ENCODE measurements around the gene TUBA3E. TPM values are rescaled to one million over a fixed set of nuclear protein-coding genes. Genes with fewer than 3 reads are reported as not detected.
"Not testable (repeated sequence)": the region's sequence is repeated elsewhere in the genome, so short reads cannot be mapped to it uniquely, and the experiment has no call there.

Gene TUBA3E
- not detected in 2 replicates for total RNA-seq

DNA sequence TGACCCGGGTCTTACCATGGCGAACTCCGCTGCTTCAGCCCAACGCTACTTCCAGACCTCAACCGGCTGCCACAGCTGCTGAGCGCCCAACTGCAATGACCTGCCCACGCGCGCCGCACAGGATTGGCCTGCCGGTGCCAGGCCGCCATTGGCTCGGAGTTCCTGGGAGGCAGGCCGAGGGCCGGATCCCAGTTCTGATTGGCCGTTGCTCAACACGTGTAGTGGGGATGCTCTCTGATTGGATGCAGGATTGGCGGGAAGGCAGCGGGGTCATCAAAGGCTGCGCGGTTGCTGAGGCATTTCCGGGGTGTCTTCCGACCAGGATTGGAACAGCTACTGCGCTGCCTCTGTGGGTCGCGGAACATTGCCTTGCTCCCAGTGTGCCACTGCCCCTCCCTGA, at the start of gene TUBA3E:
Gene TUBA3E, minus strand, starts transcription at position 97 of the 400 bp plus-strand sequence. Its CDS starts 79 bp downstream, at position 18.
- intact Hi-C loops (cut with micrococcal nuclease) = no loop called here

DNA sequence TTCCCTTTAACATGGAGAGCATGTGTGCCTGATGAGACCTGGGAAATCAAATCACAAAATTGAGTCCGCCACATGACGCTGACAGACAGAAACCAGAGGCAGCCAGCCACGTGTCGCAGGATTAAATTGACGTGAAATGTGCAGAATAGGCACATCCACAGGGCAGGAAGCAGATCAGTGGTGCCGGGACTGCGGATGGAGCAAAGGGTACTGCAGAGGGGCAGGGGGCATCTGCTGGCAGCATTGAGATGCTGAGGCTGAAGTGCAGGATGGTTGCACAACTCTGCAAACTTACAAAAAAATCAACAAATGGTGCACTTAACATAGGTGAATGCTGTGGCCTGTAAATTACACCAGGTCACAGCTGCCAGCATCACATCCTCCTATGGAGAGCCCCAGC, 48.2 kb upstream of the TUBA3E start:
- intact Hi-C loops (cut with micrococcal nuclease) = no loop called here

DNA sequence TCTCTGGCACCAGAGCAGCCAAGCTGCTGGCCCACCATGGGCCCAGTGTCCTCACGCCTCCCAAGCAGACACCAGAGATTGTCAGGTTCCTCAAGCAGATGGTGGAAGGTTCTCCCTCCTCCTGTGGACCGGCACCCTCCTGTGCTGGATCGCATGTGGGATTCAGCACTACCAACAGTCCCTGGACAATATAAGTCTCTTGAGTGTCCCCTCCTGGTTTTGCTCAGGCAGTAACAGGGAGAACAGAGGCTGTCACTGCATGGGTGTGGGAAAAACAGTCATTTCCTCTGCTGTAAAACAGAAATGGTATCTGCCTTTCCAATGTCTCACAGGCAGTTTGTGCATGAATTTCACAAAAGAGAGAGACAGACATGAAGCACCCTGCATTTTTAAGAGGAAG, 47.7 kb upstream of the TUBA3E start:
- intact Hi-C loops (cut with micrococcal nuclease) = no loop called here

DNA sequence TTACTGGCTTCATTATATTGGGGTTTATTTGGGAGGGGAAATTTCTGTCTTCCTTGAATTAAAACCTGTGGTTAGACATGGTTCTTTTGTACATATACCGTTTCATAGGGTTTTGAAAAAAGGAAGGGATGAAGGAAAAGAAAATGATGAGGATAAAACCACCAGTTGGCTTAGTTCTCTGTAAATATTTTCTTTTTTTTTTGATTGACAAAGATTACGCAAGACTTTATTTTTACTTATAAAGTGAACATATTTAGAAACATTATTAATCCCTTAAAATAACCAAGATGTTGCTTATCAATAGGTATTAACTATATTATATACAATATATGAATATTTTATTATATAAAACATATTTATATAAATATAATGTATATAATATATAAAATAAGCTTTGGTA, 45.1 kb upstream of the TUBA3E start:
- intact Hi-C loops (cut with micrococcal nuclease) = no loop called here

DNA sequence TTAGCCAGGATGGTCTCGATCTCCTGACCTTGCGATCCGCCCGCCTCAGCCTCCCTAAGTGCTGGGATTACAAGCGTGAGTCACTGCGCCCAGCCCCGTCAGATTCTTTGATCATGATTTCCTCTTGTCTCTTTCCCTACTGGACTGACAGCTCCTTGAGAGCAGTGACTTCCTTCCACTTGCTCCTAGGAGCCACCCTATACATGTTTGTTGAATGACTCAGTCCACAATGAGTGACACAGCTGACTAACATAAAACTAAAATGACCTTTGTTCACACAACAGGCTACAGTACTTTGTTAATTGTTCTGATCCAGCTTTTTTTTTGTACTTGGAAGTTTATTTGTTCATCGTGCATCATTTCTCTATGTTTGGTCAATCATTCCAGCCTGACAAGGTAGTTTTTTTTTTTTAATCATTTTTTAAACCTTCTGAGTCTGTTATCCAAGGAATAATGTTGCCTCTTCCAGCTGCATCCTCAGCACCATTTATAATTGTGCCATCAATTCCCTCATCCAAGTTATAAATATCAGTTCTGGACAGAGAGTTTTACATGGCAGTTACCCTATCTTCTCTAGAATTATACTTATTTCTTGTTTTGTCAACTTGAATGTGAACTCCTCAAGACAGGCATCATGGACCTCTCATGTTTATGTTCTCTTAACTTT, 42.9 kb upstream of the TUBA3E start:
- intact Hi-C loops (cut with micrococcal nuclease) = no loop called here

DNA sequence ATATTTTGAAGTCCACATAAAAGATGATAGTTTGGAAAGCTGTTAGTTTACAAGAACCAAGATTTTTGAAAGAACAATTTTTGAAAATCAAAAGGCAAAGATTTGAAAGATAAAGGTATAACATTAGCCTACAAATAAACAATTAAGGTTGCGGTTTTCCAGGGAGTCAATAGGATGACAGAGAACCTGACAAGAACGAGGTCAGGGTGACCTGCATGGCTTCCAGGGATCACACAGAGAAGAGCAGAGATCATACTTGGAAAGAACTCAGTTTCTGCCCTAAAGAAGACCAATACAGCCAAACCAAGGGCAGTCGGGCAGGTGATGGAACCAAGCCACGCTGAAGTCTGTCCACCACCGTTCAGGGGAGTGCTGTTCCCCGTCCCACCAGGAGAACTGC, 41.3 kb upstream of the TUBA3E start:
- intact Hi-C loops (cut with micrococcal nuclease) = not testable (repeated sequence)

DNA sequence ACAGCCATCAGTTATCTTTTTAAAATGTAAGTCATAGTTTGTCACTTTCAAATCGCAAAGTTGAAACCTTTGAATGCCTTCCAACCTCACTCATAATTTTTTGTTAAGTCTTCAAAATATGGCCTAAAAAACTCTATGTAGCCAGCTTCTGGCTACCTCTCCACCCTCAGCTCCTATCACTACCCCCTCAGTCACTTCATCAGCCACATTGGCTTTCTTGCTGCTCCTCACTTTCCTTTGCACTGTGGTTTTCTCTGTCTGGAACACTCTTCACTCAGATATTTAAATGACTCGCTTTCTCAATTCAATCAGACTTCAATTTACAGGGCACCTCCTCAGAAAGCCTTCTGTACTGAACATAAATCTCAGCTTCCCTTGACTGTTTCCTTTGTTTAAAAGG, 34.8 kb upstream of the TUBA3E start:
- intact Hi-C loops (cut with micrococcal nuclease) = not testable (repeated sequence)

DNA sequence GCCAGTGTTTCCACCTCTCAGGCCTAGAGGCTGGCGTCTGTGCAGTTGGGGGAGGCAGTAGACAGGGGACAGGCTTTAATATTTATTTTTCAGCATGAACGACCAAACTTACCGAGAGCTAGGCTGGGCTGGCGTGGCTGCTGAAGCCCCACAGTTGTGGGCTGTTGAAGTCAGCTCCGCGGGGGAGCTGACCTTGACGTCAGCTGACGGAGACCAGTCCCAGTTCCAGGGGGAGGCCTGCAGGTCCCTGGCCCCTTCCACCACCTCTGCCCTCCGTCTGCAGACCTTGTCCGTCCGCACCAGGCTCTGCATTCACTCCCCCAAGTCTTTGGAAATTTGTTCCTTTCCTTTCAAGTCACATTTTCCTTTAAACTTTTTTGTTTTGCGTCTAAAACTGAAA, 33.4 kb upstream of the TUBA3E start:
- intact Hi-C loops (cut with micrococcal nuclease) = no loop called here

DNA sequence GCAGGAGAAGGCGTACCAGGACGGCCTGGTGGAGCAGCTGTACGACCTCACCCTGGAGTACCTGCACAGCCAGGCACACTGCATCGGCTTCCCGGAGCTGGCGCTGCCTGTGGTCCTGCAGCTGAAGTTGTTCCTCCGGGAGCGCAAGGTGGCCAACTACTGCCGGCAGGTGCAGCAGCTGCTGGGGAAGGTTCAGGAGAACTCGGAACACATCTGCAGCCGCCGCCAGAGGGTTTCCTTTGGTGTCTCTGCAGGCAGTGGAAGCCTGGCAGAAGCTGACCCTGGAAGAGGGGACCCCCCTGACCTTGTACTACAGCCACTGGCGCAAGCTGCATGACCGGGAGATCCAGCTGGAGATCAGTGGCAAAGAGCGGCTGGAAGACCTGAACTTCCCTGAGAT, 32.7 kb upstream of the TUBA3E start:
- intact Hi-C loops (cut with micrococcal nuclease) = not testable (repeated sequence)

DNA sequence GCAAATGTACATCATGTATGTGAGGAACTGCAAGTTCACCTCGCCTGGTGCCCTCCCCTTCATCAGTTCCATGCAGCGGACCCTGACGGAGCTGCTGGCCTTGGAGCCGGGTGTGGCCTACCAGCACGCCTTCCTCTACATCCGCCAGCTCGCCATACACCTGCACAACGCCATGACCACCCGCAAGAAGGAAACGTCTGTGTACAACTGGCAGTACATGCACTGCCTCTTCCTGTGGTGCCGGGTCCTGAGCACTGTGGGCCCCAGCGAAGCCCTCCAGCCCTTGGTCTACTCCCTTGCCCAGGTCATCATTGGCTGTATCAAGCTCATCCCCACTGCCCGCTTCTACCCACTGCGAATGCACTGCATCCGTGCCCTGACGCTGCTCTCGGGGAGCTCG, 32.1 kb upstream of the TUBA3E start:
- intact Hi-C loops (cut with micrococcal nuclease) = not testable (repeated sequence)

DNA sequence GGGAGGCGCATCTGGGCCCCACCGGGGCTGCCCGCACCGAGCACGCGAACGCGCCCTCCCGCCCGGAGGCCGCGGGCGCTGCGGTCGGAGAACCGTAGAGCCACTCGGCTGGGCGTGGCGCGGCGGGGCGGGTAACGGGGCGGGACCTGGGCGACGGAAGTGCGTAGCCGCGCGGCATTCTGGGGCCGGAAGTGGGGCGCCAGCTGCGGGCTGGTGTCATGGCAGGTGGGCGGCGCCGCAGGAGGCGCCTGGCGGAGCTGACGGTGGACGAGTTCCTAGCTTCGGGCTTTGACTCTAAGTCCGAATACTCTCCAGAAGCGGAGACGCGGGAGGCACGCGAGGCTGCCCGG, 30.9 kb upstream of the TUBA3E start:
- intact Hi-C loops (cut with micrococcal nuclease) = loop anchor here (1.0 to 2.0 kb wide), 2 partner anchors 46 to 113 kb away; partner anchors contain the start of genes IMP4 and MZT2B

DNA sequence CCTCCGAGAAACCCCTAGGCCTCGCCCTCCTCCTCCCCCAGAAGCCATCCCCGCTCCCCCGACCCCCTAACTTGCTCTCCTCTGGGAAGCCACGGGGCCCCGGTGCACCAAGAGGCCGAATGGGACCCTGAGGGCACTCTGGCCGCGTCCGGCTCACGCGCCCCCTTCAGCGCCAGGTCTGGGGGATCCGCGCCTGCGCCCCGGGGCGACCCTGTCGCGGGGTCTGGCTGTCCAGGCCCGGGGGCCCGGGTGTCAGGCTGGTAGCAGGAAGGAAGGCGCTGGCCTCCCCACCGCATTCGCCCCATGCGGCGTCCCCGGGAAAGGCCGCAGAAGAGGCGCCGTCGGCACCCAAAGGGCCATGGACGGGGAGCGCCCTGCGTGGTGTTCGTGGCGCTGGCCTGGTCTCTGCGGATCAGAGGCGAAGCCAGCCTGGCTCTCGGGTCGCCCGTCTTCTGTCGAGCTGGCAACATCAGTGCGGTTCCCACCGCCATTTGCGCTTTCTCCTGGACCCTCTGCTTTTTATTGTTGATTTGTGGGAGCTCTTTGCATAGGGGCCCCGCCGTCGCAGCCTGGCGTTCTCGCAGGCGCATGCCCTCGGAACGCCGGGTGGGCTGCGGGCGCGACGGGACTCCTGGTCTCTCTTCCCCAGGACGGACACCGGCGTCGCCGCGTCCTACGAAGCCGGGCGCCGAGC, 30.4 kb upstream of the TUBA3E start:
- intact Hi-C loops (cut with micrococcal nuclease) = loop anchor here (1.0 to 2.0 kb wide), 2 partner anchors 46 to 114 kb away; partner anchors contain the start of genes IMP4 and MZT2B

DNA sequence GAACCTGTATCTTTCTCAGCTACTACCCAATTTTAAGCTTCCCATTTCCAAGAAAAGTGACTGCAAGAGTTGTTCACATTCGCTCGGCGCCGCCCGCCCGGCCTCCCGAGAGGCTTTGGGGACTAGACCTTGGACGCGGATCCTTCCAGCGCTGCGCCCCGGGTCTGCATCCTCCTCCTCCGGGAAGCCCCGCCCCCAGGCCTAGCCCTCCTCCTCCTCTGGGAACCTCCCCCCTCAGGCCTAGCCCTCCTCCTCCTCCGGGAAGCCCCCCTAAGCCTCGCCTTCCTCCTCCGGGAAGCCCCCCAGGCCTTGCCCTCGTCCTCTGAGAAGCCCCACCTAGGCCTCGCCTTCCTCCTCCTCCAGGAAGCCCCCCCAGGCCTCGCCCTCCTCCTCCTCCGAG, 29.8 kb upstream of the TUBA3E start:
- intact Hi-C loops (cut with micrococcal nuclease) = loop anchor here (2.0 kb wide), 1 partner anchor 45 kb away; the partner anchor contains the start of gene MZT2B

DNA sequence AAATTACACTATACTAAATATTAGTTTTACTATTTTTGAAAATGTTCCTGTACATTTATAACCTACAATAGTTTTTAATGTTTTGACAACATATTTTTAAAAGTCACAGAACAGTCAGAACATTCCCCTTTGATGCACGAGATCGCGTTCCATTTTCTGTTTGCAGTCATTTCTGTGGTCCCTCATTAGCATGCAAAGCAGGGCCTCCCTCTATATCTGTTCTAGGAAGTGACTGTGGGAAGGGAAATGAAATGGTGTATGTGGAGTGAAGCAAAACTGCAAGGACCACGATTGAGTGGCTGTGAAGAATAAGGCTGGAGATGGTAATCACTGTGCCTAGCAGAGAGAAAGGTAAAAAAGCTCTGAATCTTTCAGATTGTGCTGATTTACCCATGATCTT, 24.3 kb upstream of the TUBA3E start:
- intact Hi-C loops (cut with micrococcal nuclease) = not testable (repeated sequence)

DNA sequence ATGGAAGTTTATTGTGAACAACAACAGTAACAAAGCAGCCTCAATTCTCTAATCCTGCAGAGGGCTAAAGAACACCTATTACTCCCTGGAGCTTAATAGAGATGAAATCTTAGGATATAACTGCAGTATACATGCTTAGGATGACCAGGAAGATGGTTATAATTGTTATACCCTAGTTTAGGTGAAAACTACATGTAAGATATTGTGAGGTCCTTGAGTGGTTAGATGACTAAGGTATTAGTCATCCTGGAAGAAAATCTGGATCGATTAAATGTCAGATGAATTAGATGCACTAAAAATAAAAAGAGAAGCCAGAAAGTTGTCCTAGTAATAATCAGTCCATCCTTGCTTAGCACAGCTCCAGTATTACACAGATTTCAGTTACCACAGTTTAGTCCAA, 22.3 kb upstream of the TUBA3E start:
- intact Hi-C loops (cut with micrococcal nuclease) = not testable (repeated sequence)

DNA sequence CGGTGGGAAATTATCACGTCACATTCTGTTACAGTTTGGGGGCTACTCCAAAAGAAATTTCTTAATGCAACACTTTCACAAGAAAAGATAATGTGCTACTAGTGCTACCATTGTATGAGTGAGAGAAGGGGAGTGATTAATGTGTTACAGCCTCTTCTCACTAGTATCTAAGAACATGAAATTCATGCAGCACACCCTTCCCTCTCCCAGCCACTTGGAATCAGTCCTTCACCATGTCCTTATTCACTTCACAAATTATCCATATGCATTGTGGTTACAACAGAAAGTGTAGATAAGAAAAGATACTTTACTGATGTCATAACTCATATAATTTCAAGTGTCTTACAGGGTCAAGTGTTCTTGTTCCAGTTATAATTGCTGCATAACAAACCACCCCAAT, 20.9 kb upstream of the TUBA3E start:
- intact Hi-C loops (cut with micrococcal nuclease) = not testable (repeated sequence)

DNA sequence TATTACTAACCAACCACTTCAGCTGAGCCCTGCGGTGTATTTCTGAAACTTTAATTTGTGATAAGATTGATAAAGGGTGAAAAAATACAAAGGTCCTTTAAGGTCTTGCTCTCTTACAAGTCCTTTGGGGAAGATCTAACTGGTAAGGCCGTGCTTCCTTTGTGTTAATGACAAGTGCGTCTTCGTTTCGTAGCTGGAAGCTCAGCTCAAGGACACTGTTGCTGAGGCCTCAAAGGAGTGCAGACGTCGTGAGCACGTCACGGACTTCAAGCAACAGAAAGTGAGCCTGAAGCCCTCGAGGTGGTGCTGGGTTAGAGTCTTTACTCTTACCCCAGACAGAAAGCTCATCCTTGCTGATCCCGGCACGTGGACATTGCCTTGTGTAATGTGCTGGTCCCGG, 8.8 kb upstream of the TUBA3E start:
- intact Hi-C loops (cut with micrococcal nuclease) = not testable (repeated sequence)

DNA sequence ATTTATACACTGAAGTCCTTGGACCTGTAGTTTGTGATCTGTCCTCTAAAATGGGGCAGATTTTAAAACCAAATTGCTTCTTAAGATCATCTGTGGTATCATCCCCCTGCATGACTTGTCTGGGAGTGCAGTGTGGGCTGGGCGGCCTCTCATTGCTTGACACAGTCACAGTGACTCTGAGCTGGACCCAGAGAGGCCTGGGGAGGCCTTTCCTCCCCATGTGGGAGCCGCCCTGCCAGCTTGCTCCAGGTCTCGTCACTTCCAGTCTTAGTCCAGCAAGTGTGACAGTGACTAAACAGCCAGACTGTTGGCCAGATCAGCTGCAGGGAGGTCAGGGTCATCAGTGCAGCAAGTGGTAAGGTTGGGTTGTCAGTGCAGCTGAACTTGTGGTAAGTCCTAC, 4.9 kb upstream of the TUBA3E start:
- intact Hi-C loops (cut with micrococcal nuclease) = not testable (repeated sequence)

DNA sequence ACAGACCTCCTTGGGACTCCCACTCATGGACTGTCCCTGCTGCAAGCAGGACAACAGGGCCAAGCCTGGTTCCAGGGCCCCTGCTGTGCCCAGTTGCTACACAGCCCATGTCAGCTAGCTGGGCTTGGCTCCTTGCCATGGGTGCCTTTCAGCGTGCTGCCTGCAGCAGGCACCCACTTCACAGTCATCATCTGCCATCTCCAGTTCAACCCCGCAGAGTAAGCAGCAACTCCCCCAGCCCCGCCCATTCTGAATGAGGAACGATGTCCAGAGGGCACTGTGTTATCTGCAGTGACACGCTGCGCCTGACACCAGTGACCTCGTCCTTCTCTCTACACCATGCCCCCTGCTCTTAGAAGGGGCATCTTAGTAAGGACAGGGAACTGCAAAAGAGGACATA, 4.3 kb upstream of the TUBA3E start:
- intact Hi-C loops (cut with micrococcal nuclease) = not testable (repeated sequence)

DNA sequence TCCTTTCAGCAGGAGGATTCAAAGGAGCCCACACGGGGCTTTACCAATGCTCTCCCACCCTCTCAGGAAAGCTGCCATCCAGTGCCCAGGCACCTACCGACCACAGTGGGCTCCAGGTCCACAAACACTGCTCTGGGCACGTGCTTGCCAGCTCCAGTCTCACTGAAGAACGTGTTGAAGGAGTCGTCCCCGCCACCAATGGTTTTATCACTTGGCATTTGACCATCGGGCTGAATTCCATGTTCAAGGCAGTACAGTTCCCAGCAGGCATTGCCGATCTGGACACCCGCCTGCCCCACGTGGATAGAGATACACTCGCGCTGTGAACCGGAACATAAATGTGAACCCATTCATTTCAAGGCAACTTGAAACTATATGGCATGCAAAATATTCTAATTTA, 2.2 kb downstream of the TUBA3E start:
- intact Hi-C loops (cut with micrococcal nuclease) = not testable (repeated sequence)

DNA sequence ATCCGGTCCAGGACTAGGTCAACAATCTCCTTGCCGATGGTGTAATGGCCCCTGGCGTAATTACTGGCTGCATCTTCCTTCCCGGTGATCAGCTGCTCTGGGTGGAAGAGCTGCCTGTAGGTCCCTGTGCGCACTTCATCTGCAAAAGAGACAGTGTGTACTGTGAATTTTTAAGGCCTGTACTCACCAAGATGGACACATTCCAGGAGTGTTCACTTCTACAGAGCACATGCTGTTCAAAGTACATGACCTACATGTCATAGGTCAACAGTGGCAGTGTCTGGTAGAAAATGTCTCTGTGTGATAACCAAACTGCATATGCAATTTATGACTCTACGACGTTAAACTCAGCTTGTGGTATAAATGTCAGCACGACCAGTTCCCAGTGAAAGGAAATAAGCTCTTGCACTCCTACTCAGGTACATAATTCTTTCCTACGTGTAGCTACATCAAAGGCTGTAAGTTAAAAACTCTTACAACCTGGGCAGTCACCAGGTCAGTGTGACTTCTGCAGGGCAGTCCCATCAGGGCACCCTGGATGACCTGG, 3.1 kb downstream of the TUBA3E start:
- intact Hi-C loops (cut with micrococcal nuclease) = not testable (repeated sequence)

DNA sequence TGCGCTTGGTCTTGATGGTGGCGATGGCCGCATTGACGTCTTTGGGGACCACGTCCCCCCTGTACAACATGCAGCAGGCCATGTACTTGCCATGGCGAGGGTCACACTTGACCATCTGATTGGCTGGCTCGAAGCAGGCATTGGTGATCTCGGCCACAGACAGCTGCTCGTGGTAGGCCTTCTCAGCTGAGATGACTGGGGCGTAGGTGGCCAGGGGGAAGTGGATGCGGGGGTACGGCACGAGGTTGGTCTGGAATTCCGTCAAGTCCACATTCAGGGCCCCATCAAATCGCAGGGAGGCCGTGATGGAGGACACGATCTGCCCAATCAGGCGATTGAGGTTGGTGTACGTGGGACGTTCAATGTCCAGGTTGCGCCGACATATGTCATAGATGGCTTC, 4.4 kb downstream of the TUBA3E start:
- intact Hi-C loops (cut with micrococcal nuclease) = not testable (repeated sequence)

DNA sequence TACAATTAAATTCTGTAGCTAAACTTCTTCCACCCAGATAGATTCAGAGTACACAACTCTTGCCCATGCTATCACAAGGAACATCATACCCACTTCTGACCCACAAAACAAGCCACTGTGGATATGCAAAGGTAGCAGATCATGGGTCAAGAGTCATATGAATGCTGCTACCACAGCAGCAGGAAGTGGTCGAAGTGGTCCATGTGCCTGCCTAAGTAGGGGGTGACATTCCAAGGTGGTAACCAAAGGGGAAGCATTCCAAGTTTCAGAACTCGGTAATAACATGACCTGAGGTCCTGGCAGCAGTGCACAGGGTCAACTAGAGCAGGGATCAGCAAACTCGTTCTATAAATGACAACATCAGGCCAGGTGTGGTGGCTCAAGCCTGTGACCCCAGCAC, 5.8 kb downstream of the TUBA3E start:
- intact Hi-C loops (cut with micrococcal nuclease) = not testable (repeated sequence)

Data from T-helper 2 cell treated with Interferon-gamma antibody and Interleukin-4, amounts not matched to agents 100 ng/mL and 5 ng/mL, for 36 hours (primary cell).